AG04449 (cell line): ENCODE data around the gene MAP3K7.

Source experiments
- CTCF ChIA-PET: fragments of 350-600 bp; formaldehyde crosslinking; extraction: SDS; loops from one replicate; lab custom pipeline; 2021; ENCODE audit warnings: antibody characterized with exemption; lab: Yijun Ruan, JAX
- POLR2A ChIA-PET: fragments of 400-600, 350-600 bp; formaldehyde crosslinking; extraction: SDS; loops from one replicate; lab custom pipeline; 2020; ENCODE audit warnings: antibody characterized with exemption, inconsistent platforms; lab: Yijun Ruan, JAX
- DNase-seq: peaks from one replicate; pipeline ENCODE4 v3.0.0-alpha.2; 2010; ENCODE audit warnings: low read depth, low spot score
- H3K4me3 ChIP-seq: 2 replicates; pipeline ENCODE4 v1.5.1; 2011; ENCODE audit warnings: low read depth, mild to moderate bottlenecking, control low read depth, low read length
- TF ChIP-seq, protein P1 (sequence below): IDR thresholded peaks from one replicate; pipeline ENCODE4 v1.5.1; 2011; ENCODE audit warnings: mild to moderate bottlenecking, moderate library complexity, low read length, control low read depth, inconsistent platforms; ENCODE audit not compliant: insufficient read depth; ENCODE audit errors: missing control alignments

MAP3K7 gene

GRCh38 chr6:90485635-90486277 is 101.1 kb downstream of the MAP3K7 start:
- no peak overlapping the region for H3K4me3 ChIP-seq
- DNase-seq, result no peak
- TF ChIP-seq, protein P1, sequence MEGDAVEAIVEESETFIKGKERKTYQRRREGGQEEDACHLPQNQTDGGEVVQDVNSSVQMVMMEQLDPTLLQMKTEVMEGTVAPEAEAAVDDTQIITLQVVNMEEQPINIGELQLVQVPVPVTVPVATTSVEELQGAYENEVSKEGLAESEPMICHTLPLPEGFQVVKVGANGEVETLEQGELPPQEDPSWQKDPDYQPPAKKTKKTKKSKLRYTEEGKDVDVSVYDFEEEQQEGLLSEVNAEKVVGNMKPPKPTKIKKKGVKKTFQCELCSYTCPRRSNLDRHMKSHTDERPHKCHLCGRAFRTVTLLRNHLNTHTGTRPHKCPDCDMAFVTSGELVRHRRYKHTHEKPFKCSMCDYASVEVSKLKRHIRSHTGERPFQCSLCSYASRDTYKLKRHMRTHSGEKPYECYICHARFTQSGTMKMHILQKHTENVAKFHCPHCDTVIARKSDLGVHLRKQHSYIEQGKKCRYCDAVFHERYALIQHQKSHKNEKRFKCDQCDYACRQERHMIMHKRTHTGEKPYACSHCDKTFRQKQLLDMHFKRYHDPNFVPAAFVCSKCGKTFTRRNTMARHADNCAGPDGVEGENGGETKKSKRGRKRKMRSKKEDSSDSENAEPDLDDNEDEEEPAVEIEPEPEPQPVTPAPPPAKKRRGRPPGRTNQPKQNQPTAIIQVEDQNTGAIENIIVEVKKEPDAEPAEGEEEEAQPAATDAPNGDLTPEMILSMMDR, result no peak
- ChIA-PET CTCF (interaction anchor here (0.9 to 1.0 kb wide), 2 partner anchors 519 to 545 kb away, joined by 3 read pairs; no protein-coding TSS in a partner anchor), POLR2A (no interaction called here)

DNA sequence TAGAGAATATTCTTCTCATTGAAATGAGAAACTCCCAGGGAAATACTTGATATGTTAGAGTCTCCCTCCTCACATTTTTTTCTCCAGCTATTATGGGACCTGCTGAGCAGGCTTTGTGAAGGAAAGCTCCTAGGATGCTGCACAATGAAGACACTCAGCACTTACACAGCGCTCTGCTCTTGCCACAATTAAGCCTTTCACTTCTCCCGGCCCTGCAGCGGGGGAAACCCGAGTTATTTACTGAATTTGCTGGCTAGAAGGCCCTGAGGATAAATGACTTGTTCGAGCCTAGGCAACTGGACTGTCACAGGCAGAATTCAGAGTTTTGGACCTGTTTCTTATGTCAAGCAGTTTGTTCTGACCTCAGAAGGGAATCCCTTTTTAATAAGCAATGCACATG is 102.0 kb downstream of the MAP3K7 start:
- TF ChIP-seq, protein P1, result no peak
- H3K4me3 ChIP-seq, result no peak overlapping the region
- ChIA-PET POLR2A (no interaction called here), CTCF (interaction anchor here (12.6 kb wide), 1 partner anchor 546 kb away, joined by 291 read pairs; no protein-coding TSS in a partner anchor)
- no peak for DNase-seq

- TF ChIP-seq, protein P1, result no peak
- CTCF ChIA-PET, result interaction anchor here (12.6 kb wide), 1 partner anchor 545 kb away, joined by 291 read pairs; no protein-coding TSS in a partner anchor
- DNase-seq, result no peak
- POLR2A ChIA-PET, result no interaction called here
- H3K4me3 ChIP-seq, result no peak overlapping the region
These were observed 102.5 kb downstream of the MAP3K7 start for GRCh38 chr6:90484385-90484784.

DNA sequence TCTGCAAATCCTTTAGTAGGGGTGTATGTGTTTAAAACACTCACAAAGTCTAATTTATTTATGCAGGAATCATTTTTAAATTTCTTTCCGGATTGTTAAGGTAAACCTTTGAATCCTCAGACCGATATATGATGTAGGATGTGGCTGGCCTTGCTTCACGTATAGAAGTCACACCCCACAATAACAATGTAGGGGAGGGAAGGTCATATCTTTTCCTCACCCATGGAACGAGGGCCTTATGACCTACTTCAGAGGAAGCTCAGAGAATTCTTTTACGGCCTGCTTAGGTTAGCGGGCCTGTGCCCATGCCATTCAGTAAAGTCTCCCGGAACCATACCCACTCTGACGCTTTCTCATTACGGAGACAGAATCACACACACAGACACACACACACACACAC is 102.9 kb downstream of the MAP3K7 start:
- no peak for DNase-seq
- ChIA-PET POLR2A (no interaction called here), CTCF (interaction anchor here (12.6 kb wide), 1 partner anchor 545 kb away, joined by 291 read pairs; no protein-coding TSS in a partner anchor)
- TF ChIP-seq, protein P1, result no peak
- H3K4me3 ChIP-seq, result no peak overlapping the region

DNA sequence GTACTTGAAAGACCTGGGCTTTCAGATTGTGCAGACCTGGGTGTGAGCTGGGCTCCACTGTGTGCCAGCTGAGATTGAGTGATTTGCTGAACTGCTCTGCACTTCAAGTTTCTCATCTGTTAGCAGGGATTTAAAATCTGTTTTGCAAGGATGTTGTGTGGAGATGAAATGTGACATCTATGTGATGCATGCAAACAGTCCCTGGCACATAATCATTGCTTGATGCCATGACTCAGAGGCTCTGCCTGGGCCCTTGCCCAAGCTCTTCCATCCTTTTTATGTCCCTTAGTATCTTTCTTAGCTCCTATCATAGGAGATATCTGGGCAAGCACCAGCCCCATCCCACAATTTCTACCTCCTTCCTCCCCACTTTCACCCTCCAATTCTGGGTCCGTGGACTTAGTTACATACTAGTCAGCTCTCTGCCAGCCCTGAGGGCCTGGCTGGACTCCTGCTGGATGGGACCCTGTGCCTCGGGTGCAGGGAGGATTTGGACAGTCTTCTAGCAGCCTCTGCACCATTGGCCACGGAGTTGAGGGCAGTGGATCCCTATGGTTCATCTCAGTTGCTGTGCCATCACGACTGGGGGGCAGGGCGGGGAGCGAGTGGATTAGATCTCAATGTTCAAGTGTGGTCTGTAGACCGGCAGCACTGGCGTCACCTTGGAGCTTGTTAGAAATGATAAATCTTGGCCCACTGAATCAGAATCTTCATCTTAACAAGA is 103.6 kb downstream of the MAP3K7 start:
- DNase-seq, result no peak
- POLR2A ChIA-PET, result no interaction called here

More for the DNA sequence above, 103.6 kb downstream of the MAP3K7 start:
- no peak overlapping the region for H3K4me3 ChIP-seq
- TF ChIP-seq, protein P1, result no peak
- CTCF ChIA-PET, result interaction anchor here (1.2 to 12.6 kb wide), 2 partner anchors 513 to 544 kb away, joined by 4 to 291 read pairs; no protein-coding TSS in a partner anchor
